GM10248 (cell line): ENCODE results near the gene ANKRD35.
"Not testable (repeated sequence)": the region's sequence is repeated elsewhere in the genome, so short reads cannot be mapped to it uniquely, and the experiment has no call there.

Experiments
- CTCF ChIA-PET: fragments of 300-600 bp; sonication (Branson Sonifier 250); formaldehyde crosslinking; extraction: SDS; loops from one replicate; lab custom pipeline; 2021; ENCODE audit warnings: antibody characterized with exemption; lab: Yijun Ruan, JAX
- POLR2A ChIA-PET: fragments of 350-650 bp; sonication (Branson Sonifier 250); formaldehyde crosslinking; extraction: SDS; loops from one replicate; lab custom pipeline; 2020; ENCODE audit warnings: antibody characterized with exemption; lab: Yijun Ruan, JAX
- DNase-seq: peaks from one replicate; pipeline ENCODE4 v3.0.0; 2012; ENCODE audit errors: extremely low spot score
- CTCF ChIP-seq: IDR thresholded peaks from 2 replicates; pipeline ENCODE4 v1.5.1; 2012; ENCODE audit warnings: mild to moderate bottlenecking, low read depth; ENCODE audit errors: extremely low read depth, missing control alignments, control extremely low read depth

The ANKRD35 gene

GRCh38 chr1:145845144-145845513, 40.5 kb downstream of the ANKRD35 start:
- CTCF ChIA-PET, result interaction anchor here (0.6 to 14.9 kb wide), 44 partner anchors 13 to 246 kb away, joined by 3 to 277 read pairs (median 5); partner anchors contain the start of genes ANKRD34A, ANKRD35, CD160 and HJV
- TF ChIP-seq CTCF, result no peak
- peak; percentile 77 for DNase-seq
- POLR2A ChIA-PET, result interaction anchor here (1.0 to 1.8 kb wide), 3 partner anchors 10 to 15 kb away, joined by 3 to 13 read pairs (median 4); partner anchors contain the start of gene PIAS3

GRCh38 chr1:145843031-145843430, 42.6 kb downstream of the ANKRD35 start:
- TF ChIP-seq CTCF, result no peak
- POLR2A ChIA-PET, result no interaction called here
- DNase-seq, result no peak
- CTCF ChIA-PET, result interaction anchor here (1.2 to 14.9 kb wide), 9 partner anchors 11 to 174 kb away, joined by 3 to 277 read pairs (median 24); partner anchors contain the start of genes ITGA10, LIX1L, PIAS3 and POLR3C

GRCh38 chr1:145837656-145838055, 48.0 kb downstream of the ANKRD35 start:
- DNase-seq, result no peak
- ChIA-PET CTCF (interaction anchor here (14.9 to 16.6 kb wide), 2 partner anchors 6 to 7 kb away, joined by 277 read pairs; partner anchors contain the start of genes NUDT17, POLR3C and RNF115), POLR2A (interaction anchor here (0.9 kb wide), 1 partner anchor 10 kb away, joined by 3 read pairs; no protein-coding TSS in a partner anchor)
- no peak for TF ChIP-seq CTCF

- POLR2A ChIA-PET, DNase-seq: not testable (repeated sequence)
- CTCF ChIA-PET, result interaction anchor here (16.6 kb wide), 1 partner anchor 14 kb away, joined by 277 read pairs; the partner anchor contains the start of gene NUDT17
Observed at GRCh38 chr1:145830810-145831209, 54.9 kb downstream of the ANKRD35 start.

GRCh38 chr1:145828367-145829026, 57.2 kb downstream of the ANKRD35 start:
- POLR2A ChIA-PET, result interaction anchor here (1.6 kb wide), 1 partner anchor 10 kb away, joined by 3 read pairs; no protein-coding TSS in a partner anchor
- no peak for TF ChIP-seq CTCF
- CTCF ChIA-PET, result interaction anchor here (1.7 to 16.6 kb wide), 2 partner anchors 16 to 30 kb away, joined by 5 to 277 read pairs; partner anchors contain the start of genes NUDT17 and PIAS3
- peak; percentile 54 for DNase-seq

GRCh38 chr1:145827966-145828365, 57.7 kb downstream of the ANKRD35 start:
- DNase-seq, result no peak
- no peak for TF ChIP-seq CTCF
- CTCF ChIA-PET, result interaction anchor here (1.7 to 16.6 kb wide), 2 partner anchors 17 to 31 kb away, joined by 5 to 277 read pairs; partner anchors contain the start of genes NUDT17 and PIAS3
- POLR2A ChIA-PET, result interaction anchor here (1.6 kb wide), 1 partner anchor 10 kb away, joined by 3 read pairs; no protein-coding TSS in a partner anchor

GRCh38 chr1:145826030-145826429, 59.6 kb downstream of the ANKRD35 start:
- no peak for DNase-seq
- CTCF ChIA-PET, result interaction anchor here (1.1 to 16.6 kb wide), 4 partner anchors 19 to 106 kb away, joined by 3 to 277 read pairs (median 4); partner anchors contain the start of gene NUDT17
- no peak for TF ChIP-seq CTCF
- POLR2A ChIA-PET, result no interaction called here
